Caki2 (cell line): ENCODE data around the gene TMEM39B. TPM values are rescaled to one million over a fixed set of nuclear protein-coding genes. Genes with fewer than 3 reads are reported as not detected.
A peak's percentile ranks its signal among the peaks of the same experiment; 100 is the strongest.
"Not testable (repeated sequence)": the region's sequence is repeated elsewhere in the genome, so short reads cannot be mapped to it uniquely, and the experiment has no call there.

Source experiments
- DNase-seq: peaks from one replicate; pipeline ENCODE4 v3.0.0-alpha.2; 2015; ENCODE audit warnings: low read depth
- in situ Hi-C: cut with HindIII; loops from 2 replicates; pipeline ENCODE4 v1.10.0; 2016; ENCODE audit warnings: low sequenced_read_pairs, low pct_unique_long_range_greater_than_20kb, mixed read lengths
- total RNA-seq: library from RNA; depleted of rRNA; stranded (reverse); fragments of >200 nt; shearing (Covaris generic); gene quantifications from 2 replicates; pipeline ENCODE4 v1.2.3, GENCODE V29; 2014; ENCODE audit warnings: low replicate concordance

Gene TMEM39B
- total RNA-seq, 1 experiment from 2014 or later: 7.0 TPM

GRCh38 chr1:32105338-32105737 lies 32.6 kb downstream of the TMEM39B start:
- in situ Hi-C loops: no loop called here
- DNase-seq: no peak

- in situ Hi-C loops: no loop called here
- DNase-seq: no peak
Measured at GRCh38 chr1:32106663-32107275, 34.0 kb downstream of the TMEM39B start.

- DNase-seq: peak; percentile 82
- in situ Hi-C loops: no loop called here
Measured at GRCh38 chr1:32107742-32108661, 35.3 kb downstream of the TMEM39B start, which contains the start of gene KPNA6. KPNA6 (plus strand) TSS chr1:32108056; CDS start chr1:32108131, 75 bp downstream.

- in situ Hi-C loops: no loop called here
Measured at GRCh38 chr1:32111040-32111623, 38.4 kb downstream of the TMEM39B start.

GRCh38 chr1:32111789-32112188 lies 39.0 kb downstream of the TMEM39B start:
- DNase-seq: peak; percentile 34
- in situ Hi-C loops: no loop called here

More at GRCh38 chr1:32111040-32111623, 38.4 kb downstream of the TMEM39B start:
- no peak for DNase-seq

- in situ Hi-C loops: no loop called here
Measured at GRCh38 chr1:32112806-32113375, 40.2 kb downstream of the TMEM39B start.

GRCh38 chr1:32113436-32113835 lies 40.7 kb downstream of the TMEM39B start:
- DNase-seq, in situ Hi-C loops: not testable (repeated sequence)

More at GRCh38 chr1:32112806-32113375, 40.2 kb downstream of the TMEM39B start:
- no peak for DNase-seq

- no peak for DNase-seq
- in situ Hi-C loops: no loop called here
Measured at GRCh38 chr1:32114420-32114819, 41.7 kb downstream of the TMEM39B start.

GRCh38 chr1:32115496-32115895 lies 42.8 kb downstream of the TMEM39B start:
- in situ Hi-C loops: no loop called here
- DNase-seq: no peak

GRCh38 chr1:32116531-32116930 lies 43.8 kb downstream of the TMEM39B start:
- in situ Hi-C loops: no loop called here
- peak; percentile 19 for DNase-seq

- in situ Hi-C loops: no loop called here
- DNase-seq: no peak
Measured at GRCh38 chr1:32122151-32122550, 49.4 kb downstream of the TMEM39B start.

- in situ Hi-C loops: not testable (repeated sequence)
Measured at GRCh38 chr1:32123361-32123760, 50.6 kb downstream of the TMEM39B start.

GRCh38 chr1:32125313-32125712 lies 52.6 kb downstream of the TMEM39B start:
- no peak for DNase-seq
- in situ Hi-C loops: no loop called here

More at GRCh38 chr1:32123361-32123760, 50.6 kb downstream of the TMEM39B start:
- DNase-seq: not testable (repeated sequence)

GRCh38 chr1:32126770-32127169 lies 54.0 kb downstream of the TMEM39B start:
- in situ Hi-C loops: no loop called here
- DNase-seq: no peak

GRCh38 chr1:32127409-32128198 lies 54.9 kb downstream of the TMEM39B start:
- no peak for DNase-seq
- in situ Hi-C loops: no loop called here

GRCh38 chr1:32128479-32128878 lies 55.7 kb downstream of the TMEM39B start:
- no peak for DNase-seq
- in situ Hi-C loops: no loop called here

- no peak for DNase-seq
- in situ Hi-C loops: no loop called here
Measured at GRCh38 chr1:32128964-32129363, 56.2 kb downstream of the TMEM39B start.

- in situ Hi-C loops, DNase-seq: not testable (repeated sequence)
Measured at GRCh38 chr1:32133950-32134280, 61.2 kb downstream of the TMEM39B start.
